Prostate gland (tissue), 2 donors: ENCODE results near the gene NPBWR2. TPM values are rescaled to one million over a fixed set of nuclear protein-coding genes. Genes with fewer than 3 reads are reported as not detected.

Experiments
- DNase-seq: peaks from one replicate; pipeline ENCODE4 v3.0.0-alpha.2; 2019; ENCODE audit warnings: low spot score
- H3K27ac ChIP-seq, 2 donors: fragments of 200-600 bp; sonication (generic); 2 replicates each; pipeline ENCODE4 v1.5.1; 2017 to 2019
- H3K27me3 ChIP-seq: fragments of 200-600 bp; sonication (generic); replicated peaks from 2 replicates; pipeline ENCODE4 v1.5.1; 2019; ENCODE audit not compliant: insufficient read depth
- H3K36me3 ChIP-seq, 2 donors: fragments of 200-600 bp; sonication (generic); 1 replicate in 1 of 2; 2 replicates in 1 of 2; pipeline versions ENCODE4 v1.5.1 to v1.8.1; 2017 to 2019
- H3K4me1 ChIP-seq: fragments of 200-600 bp; sonication (generic); replicated peaks from 2 replicates; pipeline ENCODE4 v1.5.1; 2019
- H3K4me3 ChIP-seq, 2 donors: fragments of 200-600 bp; sonication (generic); 2 replicates each; pipeline ENCODE4 v1.5.1; 2017 to 2019
- H3K9me3 ChIP-seq: fragments of 200-600 bp; sonication (generic); 2 replicates; pipeline ENCODE4 v1.5.1; 2017
- CTCF ChIP-seq, 4 experiments: fragments of 200-600 bp in 2 of 4; fragments of 450-650 bp in 2 of 4; sonication (generic) in 2 of 4; IDR thresholded peaks; 1 replicate in 3 of 4; 2 replicates in 1 of 4; pipeline ENCODE4 v1.5.1; 2016 to 2019; ENCODE audit warnings: antibody characterized with exemption in 4 of 4, mild to moderate bottlenecking in 2 of 4, moderate library complexity in 2 of 4
- POLR2A ChIP-seq: fragments of 450-650 bp; IDR thresholded peaks from one replicate; pipeline ENCODE4 v1.6.1; 2016; ENCODE audit warnings: antibody characterized with exemption, mild to moderate bottlenecking
- POLR2AphosphoS5 ChIP-seq: sonication (generic); formaldehyde crosslinking; IDR thresholded peaks from one replicate; pipeline ENCODE4 v1.6.1; 2017; ENCODE audit warnings: antibody characterized with exemption
- WGBS: methylation state at CpG from one replicate; pipeline ENCODE4 v1.1.5; 2018; 5-methylcytosine and 5-hydroxymethylcytosine counted together
- intact Hi-C: fragments of 100-400 bp; cut with DNase I; formaldehyde crosslinking; loops from one replicate; pipeline ENCODE4 v1.14.2; 2022
- total RNA-seq, 2 donors: library from RNA; depleted of rRNA; stranded (reverse); fragments of >200 nt; gene quantifications; one replicate each; pipeline ENCODE4 v1.1.0, GENCODE V29; 2016

NPBWR2 gene
- total RNA-seq, 2 donors from 2014 or later: not detected

DNA sequence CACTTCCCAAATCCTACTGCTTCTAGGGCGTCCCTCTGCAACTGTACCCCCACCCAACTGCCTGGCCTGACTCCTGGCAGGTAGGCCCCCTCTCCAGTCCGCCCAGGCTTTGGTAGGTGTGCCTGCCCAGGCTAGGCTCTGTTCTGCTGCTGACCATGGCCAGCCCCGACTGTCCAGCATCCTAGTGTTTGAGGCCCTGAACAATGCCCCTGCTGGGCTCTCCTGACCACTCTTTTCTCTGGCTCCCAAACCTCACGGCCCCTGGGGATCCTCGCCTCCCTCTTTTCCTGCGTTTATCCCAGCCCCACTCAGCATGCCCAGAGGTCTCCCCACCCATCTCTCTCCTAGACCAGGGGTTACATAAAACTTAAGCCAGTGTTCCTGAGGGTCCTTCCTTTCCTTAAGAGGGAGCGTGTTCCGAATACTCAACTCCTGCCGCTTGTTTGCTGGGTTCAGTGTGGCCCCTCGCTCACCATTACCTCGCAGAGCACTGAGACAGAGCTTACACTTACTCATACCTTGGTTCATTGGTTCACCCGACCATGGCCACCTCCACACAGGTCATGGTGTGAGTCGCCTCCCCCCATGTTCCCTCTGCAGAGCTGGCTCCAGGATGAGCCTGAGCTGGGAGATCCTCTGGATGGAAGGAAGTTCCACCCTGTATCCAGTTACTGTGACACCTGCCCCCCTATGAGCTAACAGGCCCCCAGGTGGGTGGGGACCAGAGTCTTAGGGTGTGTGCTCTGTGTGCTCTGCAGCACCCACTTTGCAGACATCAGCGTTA lies 35.8 kb upstream of the NPBWR2 start:
- WGBS: 76% methylated on average over 14 of the region's 14 CpGs
- TF ChIP-seq CTCF (IDR thresholded peaks at IDR 0.05) (no peak), POLR2A (no peak), POLR2AphosphoS5 (no peak)
- no peak for DNase-seq
- no peak overlapping the region for H3K27ac ChIP-seq
- intact Hi-C loops: no loop called here
- no peaks in the 10 kb centered on the region for H3K27me3 ChIP-seq
- no peaks in the 10 kb centered on the region for H3K9me3 ChIP-seq
- no peaks in the 10 kb centered on the region for H3K36me3 ChIP-seq
- no peak overlapping the region for H3K4me3 ChIP-seq
- no peaks in the 10 kb centered on the region for H3K4me1 ChIP-seq

DNA sequence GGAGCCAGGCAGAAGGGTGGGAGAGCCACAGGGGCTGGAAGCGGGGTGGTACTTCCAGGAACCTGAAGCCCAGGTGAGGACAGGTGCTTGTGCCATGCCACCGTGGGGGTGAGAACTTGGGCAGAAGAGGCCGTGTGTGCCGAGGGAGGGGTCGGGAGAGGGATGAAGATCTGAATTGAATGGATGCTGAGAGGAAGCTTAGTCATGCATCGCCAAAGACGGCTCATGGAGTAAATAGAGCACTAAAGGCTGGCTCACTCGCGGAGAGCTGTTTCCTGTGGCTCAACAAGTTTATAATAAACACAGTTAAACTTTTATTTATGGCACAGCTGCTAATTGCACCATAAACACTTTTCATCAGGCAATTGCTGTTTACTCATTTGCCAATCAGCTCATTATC lies 35.2 kb upstream of the NPBWR2 start:
- H3K36me3 ChIP-seq: no peaks in the 10 kb centered on the region
- no peak for TF ChIP-seq POLR2AphosphoS5
- no peak for TF ChIP-seq POLR2A
- no peak for TF ChIP-seq CTCF (IDR thresholded peaks at IDR 0.05)
- no peak for DNase-seq
- intact Hi-C loops: no loop called here
- no peak overlapping the region for H3K4me3 ChIP-seq
- no peaks in the 10 kb centered on the region for H3K4me1 ChIP-seq
- H3K9me3 ChIP-seq: no peaks in the 10 kb centered on the region
- 13% methylated on average over 9 of the region's 9 CpGs for WGBS
- no peak overlapping the region for H3K27ac ChIP-seq
- no peaks in the 10 kb centered on the region for H3K27me3 ChIP-seq

DNA sequence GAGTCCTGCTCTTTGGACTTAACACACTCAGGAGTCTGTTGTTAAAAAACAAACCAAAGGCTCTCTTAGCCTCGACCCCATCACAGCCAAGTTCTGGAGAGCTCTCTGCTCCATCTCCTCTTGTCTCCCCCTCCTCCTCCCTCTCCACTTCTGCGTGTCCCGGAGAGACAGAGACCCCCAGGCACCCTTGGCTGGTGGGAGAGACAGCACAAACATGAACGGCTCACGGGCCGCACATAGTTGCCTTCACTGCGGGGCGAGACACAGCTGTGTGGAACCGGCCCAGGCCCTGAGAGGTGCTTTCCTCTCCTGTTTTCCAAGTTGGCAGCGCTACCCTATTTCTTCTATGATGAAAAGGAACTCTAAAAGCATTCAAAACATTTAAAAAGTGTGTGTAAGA lies 33.6 kb upstream of the NPBWR2 start:
- 76% methylated on average over 10 of the region's 10 CpGs for WGBS
- Histone ChIP-seq H3K27ac (no peak overlapping the region), H3K4me1 (no peaks in the 10 kb centered on the region), H3K36me3 (no peaks in the 10 kb centered on the region), H3K27me3 (no peaks in the 10 kb centered on the region), H3K4me3 (no peak overlapping the region), H3K9me3 (no peaks in the 10 kb centered on the region)
- intact Hi-C loops: no loop called here
- no peak for TF ChIP-seq POLR2AphosphoS5
- TF ChIP-seq CTCF (IDR thresholded peaks at IDR 0.05): no peak
- no peak for TF ChIP-seq POLR2A
- DNase-seq: no peak

GRCh38 chr20:64140061-64140931 lies 32.9 kb upstream of the NPBWR2 start:
- H3K27ac ChIP-seq: no peak overlapping the region
- no peaks in the 10 kb centered on the region for H3K9me3 ChIP-seq
- TF ChIP-seq POLR2AphosphoS5 (no peak), POLR2A (no peak), CTCF (IDR thresholded peaks at IDR 0.05) (no peak)
- 85% methylated on average over 13 of the region's 13 CpGs for WGBS
- no peak overlapping the region for H3K4me3 ChIP-seq
- no peaks in the 10 kb centered on the region for H3K27me3 ChIP-seq
- no peaks in the 10 kb centered on the region for H3K36me3 ChIP-seq
- no peak for DNase-seq
- intact Hi-C loops: no loop called here
- no peaks in the 10 kb centered on the region for H3K4me1 ChIP-seq
